ENCODE data around the gene METTL8. TPM values are rescaled to one million over a fixed set of nuclear protein-coding genes. Genes with fewer than 3 reads are reported as not detected.

The METTL8 gene
- total RNA-seq, 1 donor from 2014 or later, result 23.8 TPM

GRCh38 chr2:171293661-171294060 is 140.1 kb downstream of the METTL8 start:
- ATAC-seq (no peak), DNase-seq (ENCODE audit: low spot score) (no peak)
- intact Hi-C loops (cut with DNase I), result no loop called here

DNA sequence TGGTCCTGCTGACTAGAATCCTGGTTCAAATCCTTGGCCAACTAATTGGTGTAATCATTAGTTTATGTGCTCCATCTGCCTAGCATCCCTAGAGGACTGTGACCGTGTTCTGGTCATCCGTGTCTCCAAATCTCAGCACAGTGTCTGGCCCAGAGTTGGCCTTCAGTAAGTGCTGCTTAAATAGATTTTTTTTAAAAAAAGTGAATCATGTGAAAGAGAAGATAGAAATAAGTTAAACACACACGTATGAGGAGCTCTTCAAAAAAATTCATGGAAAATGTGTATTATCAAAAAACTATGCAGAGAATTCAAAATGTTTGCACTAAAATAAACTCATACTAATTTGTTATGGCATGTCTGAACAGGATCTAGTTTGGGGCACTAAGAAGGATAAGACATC is 143.8 kb downstream of the METTL8 start:
- intact Hi-C loops (cut with DNase I), result no loop called here
- ATAC-seq (no peak), DNase-seq (ENCODE audit: low spot score) (no peak)

DNA sequence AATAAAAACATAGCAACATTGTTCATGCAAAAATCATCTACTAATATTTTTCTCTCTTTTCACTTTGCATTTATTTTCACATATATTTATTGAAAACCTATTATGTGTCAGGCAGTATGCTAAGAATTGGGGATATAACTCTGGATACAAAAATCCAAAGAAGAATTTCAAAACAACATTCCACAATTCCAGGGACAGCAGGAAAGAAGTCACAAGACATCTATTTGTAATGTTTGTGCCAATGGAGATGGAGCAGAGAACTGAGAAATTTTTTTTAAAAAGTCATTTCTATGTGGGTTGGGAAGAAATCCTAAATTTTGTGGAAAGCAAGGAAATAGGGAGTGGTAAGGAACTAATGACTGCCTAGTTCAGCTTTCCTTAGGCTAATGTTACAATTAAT is 144.5 kb downstream of the METTL8 start:
- no peak for ATAC-seq
- no peak for DNase-seq (ENCODE audit: low spot score)
- intact Hi-C loops (cut with DNase I), result no loop called here

DNA sequence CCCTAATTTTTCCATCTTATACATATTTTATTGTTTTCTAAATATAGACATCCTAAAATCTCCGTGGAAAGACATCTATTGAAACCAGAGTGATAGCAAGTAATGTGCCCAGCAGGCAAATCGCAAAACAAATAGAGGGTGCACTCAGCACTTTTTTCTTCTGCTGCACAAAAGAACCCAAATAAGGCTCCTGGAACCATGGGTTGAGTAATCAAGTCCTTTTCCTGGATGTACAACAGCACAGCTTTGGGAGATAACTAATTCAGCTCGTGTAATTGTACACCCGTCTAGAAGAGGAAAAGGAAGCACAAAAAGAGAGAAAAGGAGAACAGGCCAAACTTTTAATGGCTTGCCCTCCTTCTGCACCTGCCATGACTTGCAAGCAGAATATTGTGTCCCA is 146.2 kb downstream of the METTL8 start:
- intact Hi-C loops (cut with DNase I), result no loop called here
- ATAC-seq, result no peak
- DNase-seq (ENCODE audit: low spot score), result no peak

DNA sequence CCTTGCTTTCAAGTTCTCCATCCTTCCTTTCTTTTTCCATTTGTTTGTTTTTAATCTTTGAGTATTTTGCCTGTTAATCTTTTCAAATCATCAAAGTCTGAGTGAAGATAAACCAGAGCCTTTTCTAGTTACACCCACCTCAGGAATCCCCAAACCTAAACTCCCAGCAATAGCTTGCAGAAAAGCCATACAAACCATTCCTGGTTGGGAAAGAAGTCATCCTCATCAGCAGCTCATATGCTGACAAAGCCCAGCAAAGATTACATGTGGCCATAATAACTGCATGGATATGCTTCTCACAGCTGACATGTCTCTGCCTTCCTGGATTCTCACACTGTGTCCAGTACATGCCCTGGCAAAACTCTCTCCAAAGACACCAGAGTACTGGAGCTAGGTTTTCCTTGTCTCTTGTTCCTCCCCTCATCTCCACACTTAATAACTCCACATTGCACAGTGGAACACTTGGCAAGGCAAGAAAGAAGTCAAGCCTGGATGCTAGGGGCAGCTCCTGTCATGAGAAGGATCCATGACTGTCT is 146.7 kb downstream of the METTL8 start:
- DNase-seq (ENCODE audit: low spot score) (no peak), ATAC-seq (no peak)
- intact Hi-C loops (cut with DNase I), result no loop called here

GRCh38 chr2:171281110-171281509 is 152.7 kb downstream of the METTL8 start:
- ATAC-seq (no peak), DNase-seq (ENCODE audit: low spot score) (no peak)
- intact Hi-C loops (cut with DNase I), result no loop called here

- no peak for ATAC-seq
- no peak for DNase-seq (ENCODE audit: low spot score)
- intact Hi-C loops (cut with DNase I), result no loop called here
Observed at GRCh38 chr2:171279983-171280790, 153.6 kb downstream of the METTL8 start.

DNA sequence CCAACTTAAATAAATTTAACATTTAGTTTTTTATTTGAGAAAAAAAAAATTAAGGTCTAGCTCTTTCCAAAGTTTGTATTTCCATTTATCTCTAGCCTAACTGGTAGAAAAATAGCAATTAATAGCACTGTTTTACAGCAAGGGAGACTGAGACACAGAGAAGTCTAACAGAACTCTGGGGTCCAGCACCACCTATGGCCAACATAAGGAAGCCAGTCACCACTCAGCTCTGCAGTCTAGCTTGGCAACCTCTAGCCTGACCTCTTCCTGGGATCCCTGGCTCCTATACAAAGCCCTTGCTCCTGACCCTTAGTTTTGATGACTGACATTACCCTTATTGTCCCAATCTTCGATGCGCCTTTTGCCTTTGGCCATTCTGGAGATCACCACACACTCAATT is 159.0 kb downstream of the METTL8 start:
- intact Hi-C loops (cut with DNase I), result loop anchor here (5.0 kb wide), 1 partner anchor 877 kb away; no protein-coding TSS in a partner anchor
- no peak for ATAC-seq

GRCh38 chr2:171271971-171272436 is 161.8 kb downstream of the METTL8 start:
- peak; percentile 81 for ATAC-seq
- no peak for DNase-seq (ENCODE audit: low spot score)
- intact Hi-C loops (cut with DNase I), result loop anchor here (5.0 kb wide), 1 partner anchor 875 kb away; no protein-coding TSS in a partner anchor

More for the DNA sequence above, 159.0 kb downstream of the METTL8 start:
- DNase-seq (ENCODE audit: low spot score), result no peak

GRCh38 chr2:171271386-171271785 is 162.4 kb downstream of the METTL8 start:
- DNase-seq (ENCODE audit: low spot score), result no peak
- ATAC-seq, result no peak
- intact Hi-C loops (cut with DNase I), result loop anchor here (5.0 kb wide), 1 partner anchor 874 kb away; no protein-coding TSS in a partner anchor

- ATAC-seq (no peak), DNase-seq (ENCODE audit: low spot score) (no peak)
- intact Hi-C loops (cut with DNase I), result no loop called here
Observed at GRCh38 chr2:171267855-171268629, 165.7 kb downstream of the METTL8 start.

Other genes with a start within 250 kb of the METTL8 start
- gene DCAF17, start 236 bp upstream of the METTL8 start, total RNA-seq, result 24.0 TPM
- 280 TPM for gene CYBRD1, start 88.5 kb upstream of the METTL8 start, total RNA-seq